KMS-11 (cell line): ENCODE measurements around the gene GP5.

Experiments used
- H2AFZ ChIP-seq: fragments of 200-600 bp; sonication (generic); 2 replicates; pipeline ENCODE4 v1.6.1; 2016; ENCODE audit warnings: antibody characterized with exemption, mixed run types, low read depth
- H3K27ac ChIP-seq: fragments of 200-600 bp; sonication (generic); 2 replicates; pipeline ENCODE4 v1.6.1; 2016; ENCODE audit warnings: mild to moderate bottlenecking, mixed run types
- H3K27me3 ChIP-seq: fragments of 200-600 bp; sonication (generic); 2 replicates; pipeline ENCODE4 v1.6.1; 2017; ENCODE audit warnings: mild to moderate bottlenecking, low read depth, mixed run types, moderate library complexity; ENCODE audit not compliant: insufficient read depth
- H3K36me3 ChIP-seq: fragments of 200-600 bp; sonication (generic); 2 replicates; pipeline ENCODE4 v1.6.1; 2017; ENCODE audit warnings: mild to moderate bottlenecking, mixed run types; ENCODE audit not compliant: insufficient read depth
- H3K4me1 ChIP-seq: fragments of 200-600 bp; sonication (generic); 2 replicates; pipeline ENCODE4 v1.6.1; 2016; ENCODE audit warnings: mild to moderate bottlenecking, low read depth, mixed run types; ENCODE audit not compliant: poor library complexity, severe bottlenecking
- H3K4me2 ChIP-seq: fragments of 200-600 bp; sonication (generic); 2 replicates; pipeline ENCODE4 v1.7.0; 2016; ENCODE audit warnings: mild to moderate bottlenecking, mixed run types
- H3K4me3 ChIP-seq: fragments of 200-600 bp; sonication (generic); IDR thresholded peaks from 2 replicates; pipeline ENCODE4 v1.6.1; 2017; ENCODE audit warnings: low read depth, low read length, mixed read lengths; ENCODE audit not compliant: insufficient read depth
- H3K79me2 ChIP-seq: fragments of 200-600 bp; sonication (generic); 2 replicates; pipeline ENCODE4 v1.6.1; 2016; ENCODE audit warnings: low read depth, mixed run types; ENCODE audit not compliant: insufficient read depth
- H3K9ac ChIP-seq: fragments of 200-600 bp; sonication (generic); 2 replicates; pipeline ENCODE4 v1.6.1; 2016; ENCODE audit warnings: mild to moderate bottlenecking, mixed run types
- H4K20me1 ChIP-seq: fragments of 200-600 bp; sonication (generic); 2 replicates; pipeline ENCODE4 v1.6.1; 2016; ENCODE audit warnings: mild to moderate bottlenecking, mixed run types; ENCODE audit not compliant: insufficient read depth
- TF ChIP-seq, protein P1 (sequence below): fragments of 200-600 bp; sonication (generic); conservative IDR thresholded peaks from 2 replicates; pipeline ENCODE4 v1.6.1; 2017; ENCODE audit warnings: low read depth, mild to moderate bottlenecking, antibody characterized with exemption, low read length, moderate library complexity, mixed read lengths

The GP5 gene

DNA sequence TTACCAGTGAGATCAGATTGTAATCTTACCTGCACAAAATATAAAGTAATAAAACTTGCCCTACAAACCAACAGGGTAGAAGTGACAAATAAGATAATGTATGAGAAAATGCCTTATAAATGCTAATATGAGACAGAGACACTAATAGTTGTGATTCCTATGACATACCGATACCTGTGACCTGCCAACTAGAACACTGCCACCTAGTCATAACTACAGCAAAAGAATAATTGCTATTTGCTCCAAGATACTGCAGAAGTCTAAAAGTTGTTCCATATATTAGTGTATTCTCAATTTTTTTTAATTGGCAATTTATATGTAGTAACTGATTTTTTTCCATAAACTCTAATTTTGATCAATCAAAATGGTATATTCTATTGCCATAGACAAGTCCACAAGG is 25.3 kb upstream of the GP5 start:
- Histone ChIP-seq H3K4me1 (no peaks in the 10 kb centered on the region), H3K9ac (no peak overlapping the region), H4K20me1 (no peaks in the 10 kb centered on the region), H3K27ac (no peak overlapping the region), H3K36me3 (peaks cover 7% of the 10 kb centered on the region; the same call in 1 of the 2 replicates), H2AFZ (no peak overlapping the region), H3K79me2 (no peaks in the 10 kb centered on the region), H3K4me3 (no peak overlapping the region), H3K27me3 (no peaks in the 10 kb centered on the region), H3K4me2 (no peak overlapping the region)
- TF ChIP-seq, protein P1, sequence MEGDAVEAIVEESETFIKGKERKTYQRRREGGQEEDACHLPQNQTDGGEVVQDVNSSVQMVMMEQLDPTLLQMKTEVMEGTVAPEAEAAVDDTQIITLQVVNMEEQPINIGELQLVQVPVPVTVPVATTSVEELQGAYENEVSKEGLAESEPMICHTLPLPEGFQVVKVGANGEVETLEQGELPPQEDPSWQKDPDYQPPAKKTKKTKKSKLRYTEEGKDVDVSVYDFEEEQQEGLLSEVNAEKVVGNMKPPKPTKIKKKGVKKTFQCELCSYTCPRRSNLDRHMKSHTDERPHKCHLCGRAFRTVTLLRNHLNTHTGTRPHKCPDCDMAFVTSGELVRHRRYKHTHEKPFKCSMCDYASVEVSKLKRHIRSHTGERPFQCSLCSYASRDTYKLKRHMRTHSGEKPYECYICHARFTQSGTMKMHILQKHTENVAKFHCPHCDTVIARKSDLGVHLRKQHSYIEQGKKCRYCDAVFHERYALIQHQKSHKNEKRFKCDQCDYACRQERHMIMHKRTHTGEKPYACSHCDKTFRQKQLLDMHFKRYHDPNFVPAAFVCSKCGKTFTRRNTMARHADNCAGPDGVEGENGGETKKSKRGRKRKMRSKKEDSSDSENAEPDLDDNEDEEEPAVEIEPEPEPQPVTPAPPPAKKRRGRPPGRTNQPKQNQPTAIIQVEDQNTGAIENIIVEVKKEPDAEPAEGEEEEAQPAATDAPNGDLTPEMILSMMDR = no peak

DNA sequence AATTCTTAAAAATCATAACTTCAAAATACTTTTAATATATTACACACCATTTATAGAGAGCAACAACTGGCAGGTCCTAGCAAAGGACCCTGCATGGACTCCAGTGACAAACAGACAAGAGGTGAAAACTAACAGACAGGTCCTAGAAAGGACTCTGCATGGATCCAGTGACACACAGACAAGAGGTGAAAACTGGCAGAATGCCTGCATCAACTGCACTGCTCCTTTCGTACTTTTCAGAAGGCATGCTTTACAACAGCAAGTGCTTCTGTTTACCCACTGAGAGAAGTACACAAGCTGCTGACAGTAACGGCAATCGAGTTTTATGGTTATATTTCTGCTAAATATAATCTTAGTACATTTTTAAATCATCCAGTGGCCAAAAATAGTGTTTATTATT is 24.3 kb upstream of the GP5 start:
- Histone ChIP-seq H3K79me2 (no peaks in the 10 kb centered on the region), H2AFZ (no peak overlapping the region), H3K4me2 (no peak overlapping the region), H3K4me3 (no peak overlapping the region), H3K36me3 (peaks cover 2% of the 10 kb centered on the region; the same call in 1 of the 2 replicates), H4K20me1 (no peaks in the 10 kb centered on the region), H3K9ac (no peak overlapping the region), H3K27me3 (no peaks in the 10 kb centered on the region), H3K27ac (no peak overlapping the region), H3K4me1 (no peaks in the 10 kb centered on the region)
- TF ChIP-seq, protein P1 = no peak

GRCh38 chr3:194422188-194422587 is 23.1 kb upstream of the GP5 start:
- TF ChIP-seq, protein P1 = no peak
- Histone ChIP-seq H3K79me2 (no peaks in the 10 kb centered on the region), H3K4me1 (no peaks in the 10 kb centered on the region), H3K4me3 (no peak overlapping the region), H3K4me2 (no peak overlapping the region), H3K36me3 (no peaks in the 10 kb centered on the region), H3K27ac (no peak overlapping the region), H2AFZ (no peak overlapping the region), H4K20me1 (no peaks in the 10 kb centered on the region), H3K27me3 (no peaks in the 10 kb centered on the region), H3K9ac (no peak overlapping the region)

GRCh38 chr3:194418671-194419070 is 19.6 kb upstream of the GP5 start:
- H3K4me1 ChIP-seq = no peaks in the 10 kb centered on the region
- no peak overlapping the region for H3K4me2 ChIP-seq
- H3K27ac ChIP-seq = no peak overlapping the region
- H3K27me3 ChIP-seq = no peaks in the 10 kb centered on the region
- no peaks in the 10 kb centered on the region for H3K36me3 ChIP-seq
- no peaks in the 10 kb centered on the region for H4K20me1 ChIP-seq
- H2AFZ ChIP-seq = no peak overlapping the region
- H3K79me2 ChIP-seq = no peaks in the 10 kb centered on the region
- TF ChIP-seq, protein P1 = no peak
- no peak overlapping the region for H3K4me3 ChIP-seq
- no peak overlapping the region for H3K9ac ChIP-seq

- no peak overlapping the region for H3K27ac ChIP-seq
Measured at GRCh38 chr3:194407423-194407822, 8.4 kb upstream of the GP5 start.

More at GRCh38 chr3:194407423-194407822, 8.4 kb upstream of the GP5 start:
- Histone ChIP-seq H2AFZ (no peak overlapping the region), H3K4me1 (peaks cover 3% of the 10 kb centered on the region), H4K20me1 (no peaks in the 10 kb centered on the region), H3K79me2 (no peaks in the 10 kb centered on the region), H3K27me3 (no peaks in the 10 kb centered on the region), H3K4me3 (no peak overlapping the region), H3K9ac (no peak overlapping the region), H3K36me3 (no peaks in the 10 kb centered on the region), H3K4me2 (no peak overlapping the region)
- TF ChIP-seq, protein P1 = no peak
